ENCODE results near the gene ZNHIT2.

DNA sequence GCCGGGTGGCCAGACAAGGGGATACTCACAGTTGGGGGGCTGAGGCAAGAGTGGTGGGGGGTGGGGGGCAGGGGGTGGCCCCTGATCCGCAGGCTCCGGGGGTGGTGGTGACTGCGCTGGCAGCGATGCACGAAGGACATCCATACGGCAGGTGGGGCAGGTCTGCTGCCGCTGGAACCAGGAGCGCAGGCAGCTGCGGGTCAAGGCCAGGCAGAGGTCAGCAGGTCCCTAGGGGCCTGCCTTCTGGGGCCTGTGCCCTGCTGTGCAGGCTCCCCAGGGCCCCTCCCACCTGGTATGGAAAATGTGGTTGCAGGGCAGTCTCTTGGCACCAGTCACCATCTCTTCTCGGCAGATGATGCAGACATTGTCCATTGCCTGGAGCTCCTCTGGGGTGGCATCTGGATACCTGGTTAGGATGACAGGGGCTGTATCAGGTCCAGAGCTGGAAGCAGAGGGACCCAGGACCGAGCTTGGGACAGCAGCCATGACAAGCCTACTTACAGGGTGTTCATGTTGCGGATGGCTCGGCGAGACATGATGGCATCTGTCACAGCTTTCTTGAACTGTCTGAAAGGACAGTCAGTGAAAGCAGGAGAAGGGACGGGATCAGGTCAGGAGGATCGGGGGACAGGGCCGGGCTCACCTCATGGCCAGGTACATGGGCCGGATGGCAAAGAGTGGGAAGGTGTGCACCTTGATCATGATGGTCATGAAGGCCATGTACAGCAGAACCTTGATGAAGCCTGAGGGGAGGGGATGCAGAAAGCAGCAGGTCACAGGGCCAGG is 13.3 kb upstream of the ZNHIT2 start:
- TF ChIP-seq, protein P1, sequence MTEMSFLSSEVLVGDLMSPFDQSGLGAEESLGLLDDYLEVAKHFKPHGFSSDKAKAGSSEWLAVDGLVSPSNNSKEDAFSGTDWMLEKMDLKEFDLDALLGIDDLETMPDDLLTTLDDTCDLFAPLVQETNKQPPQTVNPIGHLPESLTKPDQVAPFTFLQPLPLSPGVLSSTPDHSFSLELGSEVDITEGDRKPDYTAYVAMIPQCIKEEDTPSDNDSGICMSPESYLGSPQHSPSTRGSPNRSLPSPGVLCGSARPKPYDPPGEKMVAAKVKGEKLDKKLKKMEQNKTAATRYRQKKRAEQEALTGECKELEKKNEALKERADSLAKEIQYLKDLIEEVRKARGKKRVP (CRISPR knock-in tag; IDR thresholded peaks at IDR 0.05): no peak
- TF ChIP-seq SP1 (IDR thresholded peaks at IDR 0.05) (no peak), SP1 (CRISPR knock-in tag; IDR thresholded peaks at IDR 0.05) (no peak), NR3C1 (CRISPR knock-in tag; IDR thresholded peaks at IDR 0.05) (no peak), REPIN1 (CRISPR knock-in tag; IDR thresholded peaks at IDR 0.05; ENCODE audit: borderline replicate concordance, low read depth) (no peak), NFE2L2 (IDR thresholded peaks at IDR 0.05; ENCODE audit: low read length) (no peak), BCLAF1 (IDR thresholded peaks at IDR 0.05) (no peak), ZNF569 (CRISPR knock-in tag; IDR thresholded peaks at IDR 0.05; ENCODE audit: borderline replicate concordance) (no peak), ZNF292 (CRISPR knock-in tag; IDR thresholded peaks at IDR 0.05; ENCODE audit: borderline replicate concordance, low read depth) (no peak), EP300 (IDR thresholded peaks at IDR 0.05; ENCODE audit: low read depth in 2 of 2, low read length in 2 of 2) (no peak), EP300 (CRISPR knock-in tag; IDR thresholded peaks at IDR 0.05; ENCODE audit: borderline replicate concordance) (no peak), SRSF9 (IDR thresholded peaks at IDR 0.05; ENCODE audit: borderline replicate concordance, insufficient read depth, low read depth, low read length, poor library complexity, severe bottlenecking) (no peak), POLR2G (IDR thresholded peaks at IDR 0.05; ENCODE audit: low read depth, low read length) (no peak), EZH2 (conservative IDR thresholded peaks at IDR 0.05; ENCODE audit: low read depth, low read length) (no peak), HNF1A (IDR thresholded peaks at IDR 0.05; ENCODE audit: low read depth) (no peak), HNF1A (CRISPR knock-in tag; IDR thresholded peaks at IDR 0.05; ENCODE audit: borderline replicate concordance) (no peak)
- TF ChIP-seq, protein P2, sequence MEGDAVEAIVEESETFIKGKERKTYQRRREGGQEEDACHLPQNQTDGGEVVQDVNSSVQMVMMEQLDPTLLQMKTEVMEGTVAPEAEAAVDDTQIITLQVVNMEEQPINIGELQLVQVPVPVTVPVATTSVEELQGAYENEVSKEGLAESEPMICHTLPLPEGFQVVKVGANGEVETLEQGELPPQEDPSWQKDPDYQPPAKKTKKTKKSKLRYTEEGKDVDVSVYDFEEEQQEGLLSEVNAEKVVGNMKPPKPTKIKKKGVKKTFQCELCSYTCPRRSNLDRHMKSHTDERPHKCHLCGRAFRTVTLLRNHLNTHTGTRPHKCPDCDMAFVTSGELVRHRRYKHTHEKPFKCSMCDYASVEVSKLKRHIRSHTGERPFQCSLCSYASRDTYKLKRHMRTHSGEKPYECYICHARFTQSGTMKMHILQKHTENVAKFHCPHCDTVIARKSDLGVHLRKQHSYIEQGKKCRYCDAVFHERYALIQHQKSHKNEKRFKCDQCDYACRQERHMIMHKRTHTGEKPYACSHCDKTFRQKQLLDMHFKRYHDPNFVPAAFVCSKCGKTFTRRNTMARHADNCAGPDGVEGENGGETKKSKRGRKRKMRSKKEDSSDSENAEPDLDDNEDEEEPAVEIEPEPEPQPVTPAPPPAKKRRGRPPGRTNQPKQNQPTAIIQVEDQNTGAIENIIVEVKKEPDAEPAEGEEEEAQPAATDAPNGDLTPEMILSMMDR (CRISPR knock-in tag; IDR thresholded peaks at IDR 0.05): no peak
